K562 (cell line): ENCODE results near the gene LRRTM4. TPM values are rescaled to one million over a fixed set of nuclear protein-coding genes. Genes with fewer than 3 reads are reported as not detected.

Experiments
- ATAC-seq: fragments of 200-7000 bp; cut with Tn5 transposase; 3 replicates; pipeline ENCODE4 v1.9.1; 2020; ENCODE audit warnings: moderate library complexity
- BruUV-seq: library from RNA; stranded (reverse); fragments of 400-500 nt; replicated peaks from 2 replicates; lab custom pipeline; 2021; lab: Mats Ljungman, UMichigan
- CTCF ChIA-PET: fragments of 300-600 bp; formaldehyde crosslinking; extraction: SDS; loops from one replicate; lab custom pipeline; 2021; ENCODE audit warnings: low intra/inter-chr PET ratio; lab: Yijun Ruan, JAX
- POLR2A ChIA-PET: fragments of 300-600, 350-650 bp; sonication (Branson Sonifier 250); formaldehyde crosslinking; extraction: SDS; loops from one replicate; lab custom pipeline; 2021; ENCODE audit warnings: antibody characterized with exemption, inconsistent platforms; lab: Yijun Ruan, JAX
- DNase-seq, 4 experiments: peaks; one replicate each; pipeline versions ENCODE4 v3.0.0 to v3.0.0-alpha.2; 2011 to 2018; ENCODE audit warnings: low spot score in 3 of 4, mixed read lengths in 3 of 4; ENCODE audit errors: extremely low read depth in 1 of 4
- FAIRE-seq: peaks from 2 replicates; lab custom pipeline; 2011; peaks lifted over from hg19 to GRCh38; lab: Jason Lieb, UNC
- H2AFZ ChIP-seq: 2 replicates; pipeline ENCODE4 v1.6.0; 2011; ENCODE audit warnings: low read depth, low read length, control low read depth, inconsistent platforms
- H3K27ac ChIP-seq: fragments of 200-600 bp; 3 replicates; pipeline ENCODE4 v1.8.0; 2011; ENCODE audit warnings: low read depth, mild to moderate bottlenecking, control low read depth, inconsistent platforms, low read length, moderate library complexity, mixed read lengths; ENCODE audit errors: extremely low read depth
- H3K27me3 ChIP-seq, 2 experiments: fragments of 300-600 bp in 1 of 2; 2 replicates in 1 of 2; 3 replicates in 1 of 2; pipeline versions ENCODE4 v1.6.0 to v1.8.0; 2011; ENCODE audit warnings: inconsistent platforms in 2 of 2, low read length in 2 of 2, mild to moderate bottlenecking in 1 of 2, mixed read lengths in 1 of 2, moderate library complexity in 1 of 2; ENCODE audit not compliant: control insufficient read depth in 2 of 2, insufficient read depth in 2 of 2
- H3K36me3 ChIP-seq: fragments of 300-600 bp; 3 replicates; pipeline ENCODE4 v1.8.0; 2011; ENCODE audit warnings: mild to moderate bottlenecking, low read length, inconsistent platforms; ENCODE audit not compliant: control insufficient read depth, insufficient read depth
- H3K4me1 ChIP-seq, 2 experiments: fragments of 200-600 bp in 1 of 2; replicated peaks in 1 of 2; 2 replicates in 1 of 2; 3 replicates in 1 of 2; pipeline versions ENCODE4 v1.5.1 to v1.8.0; 2011; ENCODE audit warnings: inconsistent platforms in 2 of 2, low read length in 2 of 2, mild to moderate bottlenecking in 1 of 2, mixed read lengths in 1 of 2, moderate library complexity in 1 of 2; ENCODE audit not compliant: control insufficient read depth in 2 of 2, insufficient read depth in 2 of 2
- H3K4me2 ChIP-seq: 2 replicates; pipeline ENCODE4 v1.6.1; 2011; ENCODE audit warnings: low read length, control low read depth, inconsistent platforms, mixed read lengths; ENCODE audit not compliant: insufficient read depth
- H3K4me3 ChIP-seq: fragments of 200-600 bp; sonication (generic), shearing (Covaris generic); 2 replicates; pipeline ENCODE4 v1.5.1; 2016; ENCODE audit warnings: control low read depth, inconsistent platforms
- H3K79me2 ChIP-seq: fragments of 200-600 bp; 3 replicates; pipeline ENCODE4 v1.8.0; 2011; ENCODE audit warnings: low read length, inconsistent platforms; ENCODE audit not compliant: control insufficient read depth, insufficient read depth
- H3K9ac ChIP-seq, 2 experiments: 2 replicates each; pipeline versions ENCODE4 v1.6.0 to v1.6.1; 2011; ENCODE audit warnings: low read depth in 2 of 2, low read length in 2 of 2, control low read depth in 1 of 2, inconsistent platforms in 1 of 2, mild to moderate bottlenecking in 1 of 2, mixed read lengths in 1 of 2; ENCODE audit not compliant: insufficient read depth in 1 of 2
- H3K9me1 ChIP-seq: one replicate; pipeline ENCODE4 v1.6.0; 2011; ENCODE audit warnings: inconsistent platforms, mild to moderate bottlenecking, low read length, moderate library complexity; ENCODE audit not compliant: control insufficient read depth, insufficient read depth
- H3K9me3 ChIP-seq: replicated peaks from 2 replicates; pipeline ENCODE4 v1.5.1; 2011; ENCODE audit warnings: low read depth, low read length, inconsistent platforms; ENCODE audit not compliant: control insufficient read depth, insufficient read depth
- H4K20me1 ChIP-seq: replicated peaks from 2 replicates; pipeline ENCODE4 v1.6.1; 2011; ENCODE audit warnings: low read length, inconsistent platforms, mixed read lengths; ENCODE audit not compliant: control insufficient read depth, insufficient read depth
- CHD2 ChIP-seq: IDR thresholded peaks from 2 replicates; pipeline ENCODE4 v1.6.1; 2011; ENCODE audit warnings: low read depth, low read length
- JUNB ChIP-seq: fragments of 450-650 bp; formaldehyde crosslinking; conservative IDR thresholded peaks from 2 replicates; pipeline ENCODE4 v1.4.0; 2020; ENCODE audit warnings: mild to moderate bottlenecking
- MED1 ChIP-seq: sonication (generic); formaldehyde crosslinking; IDR thresholded peaks from 2 replicates; pipeline ENCODE4 v1.8.1; 2023; ENCODE audit warnings: missing genetic modification reagents, borderline replicate concordance
- NBN ChIP-seq: fragments of 450-650 bp; IDR thresholded peaks from 2 replicates; pipeline ENCODE4 v1.6.1; 2016; ENCODE audit warnings: low read depth, mild to moderate bottlenecking
- PHTF2 ChIP-seq: fragments of 250-450 bp; sonication (Bioruptor Pico); IDR thresholded peaks from 2 replicates; pipeline ENCODE4 v1.5.0; 2021; ENCODE audit warnings: mild to moderate bottlenecking
- STAT6 ChIP-seq: sonication (generic); formaldehyde crosslinking; IDR thresholded peaks from 2 replicates; pipeline ENCODE4 v1.8.1; 2023; ENCODE audit warnings: mild to moderate bottlenecking, missing genetic modification reagents
- TBL1XR1 ChIP-seq, 2 experiments: IDR thresholded peaks; 2 replicates each; pipeline ENCODE4 v1.6.1; 2012; ENCODE audit warnings: improper control_type of control experiment in 2 of 2, low read length in 2 of 2, mild to moderate bottlenecking in 1 of 2
- TCF7L2 ChIP-seq: fragments of 150-350 bp; IDR thresholded peaks from 2 replicates; pipeline ENCODE4 v1.6.1; 2016; ENCODE audit warnings: low read depth, mild to moderate bottlenecking, low read length, moderate library complexity
- ZBTB5 ChIP-seq: fragments of 450-650 bp; IDR thresholded peaks from 2 replicates; pipeline ENCODE4 v1.6.1; 2017; ENCODE audit warnings: antibody characterized with exemption
- ZNF609 ChIP-seq: sonication (generic); formaldehyde crosslinking; IDR thresholded peaks from 2 replicates; pipeline ENCODE4 v1.8.1; 2023; ENCODE audit warnings: missing genetic modification reagents, mild to moderate bottlenecking, borderline replicate concordance
- WGBS: fragments of 100-300 bp; shearing (Covaris generic); methylation state at CpG from one replicate; pipeline ENCODE4 v1.1.6; 2016; ENCODE audit warnings: low coverage, mixed read lengths; ENCODE audit not compliant: insufficient coverage; ENCODE audit errors: missing lambda C conversion rate; 5-methylcytosine and 5-hydroxymethylcytosine counted together
- in situ Hi-C: fragments of 300-500 bp; cut with MboI; formaldehyde crosslinking; loops from 4 replicates; pipeline ENCODE4 v1.15.0; 2018; ENCODE audit warnings: inconsistent platforms, mixed read lengths
- intact Hi-C: fragments of 100-400 bp; cut with micrococcal nuclease; formaldehyde crosslinking; loops from 2 replicates; pipeline ENCODE4 v1.14.2; 2022
- polyA plus RNA-seq, 8 experiments: library from polyadenylated mRNA; depleted of rRNA in 4 of 8; stranded (reverse) in 5 of 8; unstranded in 3 of 8; fragments of >200 nt; fragmentation: Nextera tagmentation in 2 of 8; fragmentation: Illumina TruSeq in 1 of 8; extraction: Ambion mirVana in 2 of 8; extraction: Trizol in 1 of 8; gene quantifications; 2 replicates each; pipeline versions ENCODE4 v1.2.1 to v1.2.3, GENCODE V29; 2011 to 2014; ENCODE audit warnings: inconsistent platforms in 1 of 8, missing spikeins in 1 of 8
- total RNA-seq, 7 experiments: library from RNA; depleted of rRNA in 6 of 7; stranded (reverse); fragments of >200 nt in 6 of 7; fragmentation: Illumina TruSeq in 2 of 7; extraction: Trizol in 2 of 7; gene quantifications; 2 replicates each; pipeline versions ENCODE4 v1.2.1 to v1.2.3, GENCODE V29; 2011 to 2021; ENCODE audit warnings: low replicate concordance in 1 of 7
- TF ChIP-seq, protein P1 (sequence below): sonication (generic); formaldehyde crosslinking; IDR thresholded peaks from 2 replicates; pipeline ENCODE4 v1.9.0; 2022; ENCODE audit warnings: mild to moderate bottlenecking, missing genetic modification reagents
- TF ChIP-seq, protein P2 (sequence below): sonication (generic); formaldehyde crosslinking; IDR thresholded peaks from 2 replicates; pipeline ENCODE4 v1.5.0; 2020; ENCODE audit warnings: missing genetic modification reagents

The LRRTM4 gene
- total and polyA plus RNA-seq, 9 of the 15 experiments (the other 6 are each of a cell fraction or from before 2014, with no cell fraction given) = 0.04 TPM; not detected in 6

DNA sequence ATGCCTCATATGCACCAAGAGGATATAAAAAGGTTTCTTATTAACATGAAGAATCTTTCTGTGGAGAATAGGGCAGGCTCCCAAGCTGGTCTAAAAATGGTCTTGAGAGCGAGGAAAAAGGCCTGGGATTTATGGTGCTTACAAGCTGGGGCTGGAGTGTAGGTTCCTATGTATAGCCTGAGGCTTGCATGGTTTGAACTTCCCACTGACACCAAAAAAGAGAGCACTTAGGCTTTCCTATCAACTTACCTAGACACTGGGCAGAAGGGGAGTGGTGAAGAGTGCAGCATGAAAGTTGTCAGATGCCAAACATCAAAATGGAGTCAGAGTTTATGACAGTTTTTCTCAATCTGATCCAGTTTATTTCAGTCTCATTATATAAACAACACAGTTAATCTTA, 784.6 kb downstream of the LRRTM4 start:
- no peaks in the 10 kb centered on the region for H3K36me3 ChIP-seq
- no peaks in the 10 kb centered on the region for H3K9me3 ChIP-seq
- H3K4me1 ChIP-seq = no peaks in the 10 kb centered on the region
- in situ Hi-C loops (no loop called here), intact Hi-C loops (no loop called here)
- ChIA-PET CTCF (no interaction called here), POLR2A (no interaction called here)
- no peaks in the 10 kb centered on the region for H3K27me3 ChIP-seq
- H3K79me2 ChIP-seq = no peaks in the 10 kb centered on the region
- 9% methylated on average over 1 of the region's 1 CpG for WGBS
- H3K4me2 ChIP-seq = no peak overlapping the region
- no peak overlapping the region for H3K4me3 ChIP-seq
- no peak overlapping the region for H3K27ac ChIP-seq
- no peak overlapping the region for H3K9ac ChIP-seq
- no peak for FAIRE-seq
- H2AFZ ChIP-seq = no peak overlapping the region
- DNase-seq = no peak
- no peaks in the 10 kb centered on the region for H3K9me1 ChIP-seq
- ATAC-seq = no peak
- no TSS peak for BruUV-seq
- H4K20me1 ChIP-seq = no peaks in the 10 kb centered on the region
- TF ChIP-seq MED1 (CRISPR knock-in tag) = no peak
- no peak for TF ChIP-seq ZBTB5
- TF ChIP-seq JUNB (CRISPR knock-in tag) = no peak
- no peak for TF ChIP-seq STAT6 (CRISPR knock-in tag)
- TF ChIP-seq PHTF2 (CRISPR knock-in tag) = no peak
- TF ChIP-seq TCF7L2 = no peak
- TF ChIP-seq TBL1XR1 (IDR thresholded peaks at IDR 0.05; ENCODE audit: low read length in 2 of 2) = no peak
- TF ChIP-seq CHD2 = no peak
- no peak for TF ChIP-seq NBN
- TF ChIP-seq, protein P1, sequence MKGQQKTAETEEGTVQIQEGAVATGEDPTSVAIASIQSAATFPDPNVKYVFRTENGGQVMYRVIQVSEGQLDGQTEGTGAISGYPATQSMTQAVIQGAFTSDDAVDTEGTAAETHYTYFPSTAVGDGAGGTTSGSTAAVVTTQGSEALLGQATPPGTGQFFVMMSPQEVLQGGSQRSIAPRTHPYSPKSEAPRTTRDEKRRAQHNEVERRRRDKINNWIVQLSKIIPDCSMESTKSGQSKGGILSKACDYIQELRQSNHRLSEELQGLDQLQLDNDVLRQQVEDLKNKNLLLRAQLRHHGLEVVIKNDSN (CRISPR knock-in tag) = no peak
- no peak for TF ChIP-seq ZNF609 (CRISPR knock-in tag)
- TF ChIP-seq, protein P2, sequence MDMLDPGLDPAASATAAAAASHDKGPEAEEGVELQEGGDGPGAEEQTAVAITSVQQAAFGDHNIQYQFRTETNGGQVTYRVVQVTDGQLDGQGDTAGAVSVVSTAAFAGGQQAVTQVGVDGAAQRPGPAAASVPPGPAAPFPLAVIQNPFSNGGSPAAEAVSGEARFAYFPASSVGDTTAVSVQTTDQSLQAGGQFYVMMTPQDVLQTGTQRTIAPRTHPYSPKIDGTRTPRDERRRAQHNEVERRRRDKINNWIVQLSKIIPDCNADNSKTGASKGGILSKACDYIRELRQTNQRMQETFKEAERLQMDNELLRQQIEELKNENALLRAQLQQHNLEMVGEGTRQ (CRISPR knock-in tag) = no peak
